Endothelial cell (in vitro differentiated cells): ENCODE results near the gene GALNT10. TPM values are rescaled to one million over a fixed set of nuclear protein-coding genes. Genes with fewer than 3 reads are reported as not detected.

Experiments
- DNase-seq: peaks from one replicate; pipeline ENCODE4 v3.0.0; 2021; ENCODE audit warnings: low spot score
- H3K27ac Mint-ChIP-seq: one replicate; pipeline ENCODE4 v1.8.0; 2021; ENCODE audit warnings: mixed read lengths, inconsistent platforms; ENCODE audit not compliant: unreplicated experiment
- H3K27me3 Mint-ChIP-seq: one replicate; pipeline ENCODE4 v1.8.0; 2021; ENCODE audit warnings: mild to moderate bottlenecking, moderate library complexity, mixed read lengths, inconsistent platforms; ENCODE audit not compliant: unreplicated experiment
- H3K36me3 Mint-ChIP-seq: one replicate; pipeline ENCODE4 v1.8.0; 2021; ENCODE audit warnings: mild to moderate bottlenecking, low read depth, mixed read lengths, inconsistent platforms; ENCODE audit not compliant: unreplicated experiment
- H3K4me1 Mint-ChIP-seq: one replicate; pipeline ENCODE4 v1.8.0; 2021; ENCODE audit warnings: mild to moderate bottlenecking, mixed read lengths, inconsistent platforms; ENCODE audit not compliant: unreplicated experiment
- H3K4me3 Mint-ChIP-seq: one replicate; pipeline ENCODE4 v1.8.0; 2021; ENCODE audit warnings: mild to moderate bottlenecking, mixed read lengths, inconsistent platforms; ENCODE audit not compliant: unreplicated experiment
- H3K9me3 Mint-ChIP-seq: one replicate; pipeline ENCODE4 v1.8.0; 2021; ENCODE audit warnings: mixed read lengths, inconsistent platforms; ENCODE audit not compliant: unreplicated experiment
- total RNA-seq: library from RNA; stranded (reverse); fragmentation: NEBNext Ultra II Directional; extraction: Animal tissue kit (Norgen Biotek cat#: 25700); gene quantifications from one replicate; pipeline ENCODE4 v1.2.1, GENCODE V29; 2021; ENCODE audit not compliant: unreplicated experiment
- TF ChIP-seq, protein P1 (sequence below): fragments of 200-600 bp; sonication (generic); IDR thresholded peaks from one replicate; pipeline ENCODE4 v1.5.0; 2021; ENCODE audit warnings: antibody characterized with exemption; ENCODE audit not compliant: unreplicated experiment

The GALNT10 gene
- total RNA-seq, 1 donor from 2014 or later = 22.5 TPM

DNA sequence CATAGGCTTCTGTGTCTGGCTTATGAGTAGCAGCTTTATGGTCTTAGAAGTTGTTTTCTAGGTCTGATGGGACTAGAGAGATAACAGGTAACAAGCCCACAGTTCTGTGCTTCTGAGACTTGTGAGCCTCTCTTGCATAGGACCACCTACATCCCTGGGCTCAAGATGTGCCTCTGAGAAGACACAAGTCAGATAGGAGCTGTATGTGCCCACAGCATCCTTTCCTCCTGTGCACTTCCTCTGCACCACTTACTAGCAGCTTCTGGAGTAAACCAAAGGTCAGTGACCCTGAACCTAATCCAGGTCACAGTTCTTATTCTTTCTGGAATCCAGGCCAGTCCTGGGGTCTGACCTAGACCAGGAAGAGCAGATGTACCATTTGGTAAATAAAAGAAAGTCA is 40.0 kb downstream of the GALNT10 start:
- Mint-ChIP-seq H3K27ac (no peak overlapping the region), H3K36me3 (peaks cover 12% of the 10 kb centered on the region), H3K4me1 (no peaks in the 10 kb centered on the region), H3K27me3 (no peaks in the 10 kb centered on the region), H3K4me3 (no peak overlapping the region), H3K9me3 (no peaks in the 10 kb centered on the region)
- no peak for DNase-seq
- TF ChIP-seq, protein P1, sequence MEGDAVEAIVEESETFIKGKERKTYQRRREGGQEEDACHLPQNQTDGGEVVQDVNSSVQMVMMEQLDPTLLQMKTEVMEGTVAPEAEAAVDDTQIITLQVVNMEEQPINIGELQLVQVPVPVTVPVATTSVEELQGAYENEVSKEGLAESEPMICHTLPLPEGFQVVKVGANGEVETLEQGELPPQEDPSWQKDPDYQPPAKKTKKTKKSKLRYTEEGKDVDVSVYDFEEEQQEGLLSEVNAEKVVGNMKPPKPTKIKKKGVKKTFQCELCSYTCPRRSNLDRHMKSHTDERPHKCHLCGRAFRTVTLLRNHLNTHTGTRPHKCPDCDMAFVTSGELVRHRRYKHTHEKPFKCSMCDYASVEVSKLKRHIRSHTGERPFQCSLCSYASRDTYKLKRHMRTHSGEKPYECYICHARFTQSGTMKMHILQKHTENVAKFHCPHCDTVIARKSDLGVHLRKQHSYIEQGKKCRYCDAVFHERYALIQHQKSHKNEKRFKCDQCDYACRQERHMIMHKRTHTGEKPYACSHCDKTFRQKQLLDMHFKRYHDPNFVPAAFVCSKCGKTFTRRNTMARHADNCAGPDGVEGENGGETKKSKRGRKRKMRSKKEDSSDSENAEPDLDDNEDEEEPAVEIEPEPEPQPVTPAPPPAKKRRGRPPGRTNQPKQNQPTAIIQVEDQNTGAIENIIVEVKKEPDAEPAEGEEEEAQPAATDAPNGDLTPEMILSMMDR = no peak

DNA sequence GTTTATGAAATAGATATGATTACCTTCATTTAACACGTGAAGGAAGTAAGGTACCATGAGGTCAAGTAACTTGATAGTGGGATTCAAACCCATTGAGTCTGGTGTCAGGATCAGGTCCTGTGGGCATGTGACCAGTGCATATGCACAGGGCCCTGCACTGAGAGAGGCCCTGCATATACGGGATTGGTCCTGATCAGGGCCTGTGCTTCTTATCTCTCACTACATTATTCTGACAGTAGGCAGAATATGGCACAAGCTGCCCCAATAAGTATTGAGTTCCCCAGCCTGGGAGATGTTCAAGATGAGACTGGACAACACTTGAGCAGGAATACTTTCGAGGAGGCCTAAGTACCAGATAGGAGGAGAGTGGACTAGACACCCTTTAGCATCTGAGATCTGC is 44.0 kb downstream of the GALNT10 start:
- no peaks in the 10 kb centered on the region for H3K36me3 Mint-ChIP-seq
- no peaks in the 10 kb centered on the region for H3K27me3 Mint-ChIP-seq
- TF ChIP-seq, protein P1 = no peak
- no peaks in the 10 kb centered on the region for H3K9me3 Mint-ChIP-seq
- H3K27ac Mint-ChIP-seq = no peak overlapping the region
- no peak for DNase-seq
- H3K4me1 Mint-ChIP-seq = peaks cover 10% of the 10 kb centered on the region
- no peak overlapping the region for H3K4me3 Mint-ChIP-seq

DNA sequence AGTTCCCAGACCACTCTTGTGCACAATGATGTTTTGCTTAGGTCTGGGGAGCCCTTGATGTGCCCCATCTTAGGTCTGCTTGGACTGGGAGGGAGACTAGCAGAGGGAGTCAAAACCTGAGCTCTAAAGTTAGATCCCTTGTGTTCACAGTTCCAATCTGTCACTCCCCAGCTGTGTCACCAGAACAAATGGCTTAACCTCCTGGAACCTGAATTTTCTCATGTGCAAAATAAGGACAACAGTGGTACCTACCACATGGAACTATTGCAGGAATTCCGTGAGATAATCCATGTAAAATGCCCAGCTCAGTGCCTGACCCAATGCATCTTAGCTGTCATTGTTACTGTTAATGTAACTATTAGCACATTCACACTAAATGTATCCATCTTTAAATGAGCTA is 45.5 kb downstream of the GALNT10 start:
- TF ChIP-seq, protein P1 = no peak
- Mint-ChIP-seq H3K4me1 (peaks cover 10% of the 10 kb centered on the region), H3K27ac (no peak overlapping the region), H3K4me3 (no peak overlapping the region), H3K9me3 (no peaks in the 10 kb centered on the region), H3K36me3 (no peaks in the 10 kb centered on the region), H3K27me3 (no peaks in the 10 kb centered on the region)
- no peak for DNase-seq

DNA sequence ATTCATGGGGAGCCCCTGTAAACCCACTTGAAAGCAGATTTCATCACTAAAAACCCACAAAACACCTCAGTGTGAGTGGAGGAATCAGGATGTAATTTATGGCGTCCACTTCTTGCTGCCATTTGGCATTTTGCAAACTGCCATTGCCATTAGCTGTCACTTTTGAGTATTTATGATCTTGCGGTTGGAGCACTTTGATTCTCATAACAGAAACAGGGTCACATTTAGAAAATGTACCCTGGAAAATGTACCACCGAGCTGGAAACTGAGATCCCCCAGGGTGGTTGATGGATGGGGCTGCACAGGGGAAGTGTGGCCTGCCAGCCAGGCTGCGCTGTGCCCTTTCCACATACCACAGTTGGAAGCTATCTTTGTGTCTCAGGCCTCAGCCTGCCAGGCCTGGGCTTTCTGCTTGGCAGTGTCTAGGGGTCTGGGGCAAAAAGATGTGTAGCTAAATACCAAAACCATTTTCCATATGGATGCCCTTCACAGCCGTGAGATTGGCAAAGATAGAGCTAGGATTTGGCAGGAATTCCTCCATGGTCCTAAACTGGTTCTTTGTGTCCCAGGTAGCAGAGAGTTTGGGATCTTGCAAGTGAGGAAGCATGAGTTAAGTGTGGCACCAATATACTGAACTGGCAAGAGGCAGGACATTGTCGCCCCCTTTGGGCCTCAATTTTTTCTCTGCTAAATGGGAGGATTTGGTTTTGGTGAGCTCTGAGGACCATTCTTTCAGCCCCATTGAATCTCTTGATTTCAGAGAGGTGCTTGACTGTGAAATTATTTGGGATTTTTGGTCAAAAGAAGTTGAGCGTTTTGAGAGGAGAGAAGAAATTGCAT is 46.2 kb downstream of the GALNT10 start:
- Mint-ChIP-seq H3K4me1 (peaks cover 10% of the 10 kb centered on the region), H3K9me3 (no peaks in the 10 kb centered on the region), H3K27me3 (no peaks in the 10 kb centered on the region), H3K4me3 (no peak overlapping the region), H3K27ac (no peak overlapping the region), H3K36me3 (no peaks in the 10 kb centered on the region)
- no peak for DNase-seq
- TF ChIP-seq, protein P1 = no peak

DNA sequence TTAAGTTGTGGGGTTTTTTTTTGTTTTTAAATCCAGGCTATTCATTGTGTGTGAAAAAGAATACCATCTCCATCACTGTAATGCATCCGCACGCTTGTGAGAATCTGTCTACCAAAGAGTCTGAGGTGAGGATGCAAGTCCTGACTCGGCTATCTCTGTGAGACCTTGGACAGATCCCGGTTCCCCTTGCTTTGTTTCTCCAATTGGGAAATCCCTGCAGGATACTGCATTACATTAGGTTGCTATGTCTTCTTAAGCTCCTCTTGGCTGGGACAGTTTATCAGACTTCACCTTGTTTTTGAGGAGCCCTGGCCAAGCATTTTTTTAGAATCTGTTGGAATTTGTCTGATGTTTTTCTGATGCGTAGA is 46.8 kb downstream of the GALNT10 start:
- H3K27ac Mint-ChIP-seq = no peak overlapping the region
- H3K9me3 Mint-ChIP-seq = no peaks in the 10 kb centered on the region
- no peaks in the 10 kb centered on the region for H3K27me3 Mint-ChIP-seq
- H3K36me3 Mint-ChIP-seq = no peaks in the 10 kb centered on the region
- H3K4me1 Mint-ChIP-seq = peaks cover 10% of the 10 kb centered on the region
- DNase-seq = no peak
- TF ChIP-seq, protein P1 = no peak
- H3K4me3 Mint-ChIP-seq = no peak overlapping the region
